Thoracic aorta (tissue), 2 donors: Measurements from ENCODE around the gene SYTL3. TPM values are rescaled to one million over a fixed set of nuclear protein-coding genes. Genes with fewer than 3 reads are reported as not detected.
"Not testable (repeated sequence)": the region's sequence is repeated elsewhere in the genome, so short reads cannot be mapped to it uniquely, and the experiment has no call there.

Experiments
- ATAC-seq: fragments of 150-250 bp; one replicate; pipeline ENCODE4 v1.8.0; 2017; ENCODE audit warnings: low read depth; ENCODE audit not compliant: insufficient number of reproducible peaks, low FRiP score
- DNase-seq: peaks from one replicate; pipeline ENCODE4 v3.0.0-alpha.2; 2020; ENCODE audit warnings: low spot score
- H3K27ac ChIP-seq, 2 donors: fragments of 200-600 bp; sonication (generic); 1 replicate in 1 of 2; 2 replicates in 1 of 2; pipeline ENCODE4 v1.5.1; 2016; ENCODE audit warnings: mild to moderate bottlenecking in 2 of 2, moderate library complexity in 2 of 2
- H3K27me3 ChIP-seq: fragments of 200-600 bp; sonication (generic); replicated peaks from 2 replicates; pipeline ENCODE4 v1.6.0; 2016; ENCODE audit warnings: mild to moderate bottlenecking; ENCODE audit not compliant: insufficient read depth
- H3K36me3 ChIP-seq: fragments of 200-600 bp; sonication (generic); one replicate; pipeline ENCODE4 v1.5.1; 2016
- H3K4me1 ChIP-seq, 2 donors: fragments of 200-600 bp; sonication (generic); 1 replicate in 1 of 2; 2 replicates in 1 of 2; pipeline versions ENCODE4 v1.5.1 to v1.6.0; 2016; ENCODE audit warnings: low read depth in 2 of 2, mild to moderate bottlenecking in 1 of 2; ENCODE audit not compliant: control insufficient read depth in 1 of 2
- H3K4me3 ChIP-seq: fragments of 200-600 bp; sonication (generic); 2 replicates; pipeline ENCODE4 v1.5.1; 2016; ENCODE audit warnings: mild to moderate bottlenecking
- H3K9me3 ChIP-seq: fragments of 200-600 bp; sonication (generic); 2 replicates; pipeline ENCODE4 v1.5.1; 2016
- total RNA-seq, 2 donors: library from RNA; depleted of rRNA; stranded (reverse); fragments of >200 nt; gene quantifications; one replicate each; pipeline versions ENCODE4 v1.1.0 to v1.2.3, GENCODE V29; 2016
- TF ChIP-seq, protein P1 (sequence below): fragments of 200-600 bp; sonication (generic); IDR thresholded peaks from one replicate; pipeline ENCODE4 v1.5.1; 2019; ENCODE audit warnings: antibody characterized with exemption

SYTL3 gene
- total RNA-seq, 2 donors from 2014 or later: 7.1 to 9.6 TPM

DNA sequence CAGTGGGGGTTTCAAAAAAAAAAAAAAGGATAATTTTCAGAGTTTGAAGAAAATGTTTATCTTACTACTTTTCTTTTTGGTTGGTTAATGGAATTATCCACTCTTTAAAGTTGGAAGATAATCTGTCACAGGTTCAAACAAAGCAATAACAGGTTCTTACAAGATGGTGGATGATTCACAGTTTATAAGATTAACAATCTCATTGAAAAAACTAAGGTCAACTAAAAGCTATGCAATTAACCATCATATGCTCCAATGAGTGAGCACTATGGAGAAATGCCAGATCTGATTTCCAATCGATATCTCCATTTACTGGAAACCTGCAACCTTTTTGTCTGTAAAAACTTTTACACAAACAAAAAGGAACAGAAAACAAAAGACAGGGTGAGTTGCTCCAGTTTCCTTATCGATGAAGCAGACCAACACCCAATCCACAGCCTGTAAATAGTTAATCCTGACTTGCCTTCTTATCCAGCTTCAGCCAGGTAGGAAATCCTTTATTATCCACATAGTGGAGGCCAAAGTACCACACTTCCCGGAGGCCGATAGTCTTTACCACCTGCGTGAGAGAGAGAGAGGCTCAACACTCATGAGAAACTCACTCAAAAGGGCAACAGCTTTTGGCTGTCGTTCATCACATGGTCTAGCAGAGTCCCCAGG, 136.9 kb downstream of the SYTL3 start:
- no peak for ATAC-seq
- no peaks in the 10 kb centered on the region for H3K9me3 ChIP-seq
- TF ChIP-seq, protein P1, sequence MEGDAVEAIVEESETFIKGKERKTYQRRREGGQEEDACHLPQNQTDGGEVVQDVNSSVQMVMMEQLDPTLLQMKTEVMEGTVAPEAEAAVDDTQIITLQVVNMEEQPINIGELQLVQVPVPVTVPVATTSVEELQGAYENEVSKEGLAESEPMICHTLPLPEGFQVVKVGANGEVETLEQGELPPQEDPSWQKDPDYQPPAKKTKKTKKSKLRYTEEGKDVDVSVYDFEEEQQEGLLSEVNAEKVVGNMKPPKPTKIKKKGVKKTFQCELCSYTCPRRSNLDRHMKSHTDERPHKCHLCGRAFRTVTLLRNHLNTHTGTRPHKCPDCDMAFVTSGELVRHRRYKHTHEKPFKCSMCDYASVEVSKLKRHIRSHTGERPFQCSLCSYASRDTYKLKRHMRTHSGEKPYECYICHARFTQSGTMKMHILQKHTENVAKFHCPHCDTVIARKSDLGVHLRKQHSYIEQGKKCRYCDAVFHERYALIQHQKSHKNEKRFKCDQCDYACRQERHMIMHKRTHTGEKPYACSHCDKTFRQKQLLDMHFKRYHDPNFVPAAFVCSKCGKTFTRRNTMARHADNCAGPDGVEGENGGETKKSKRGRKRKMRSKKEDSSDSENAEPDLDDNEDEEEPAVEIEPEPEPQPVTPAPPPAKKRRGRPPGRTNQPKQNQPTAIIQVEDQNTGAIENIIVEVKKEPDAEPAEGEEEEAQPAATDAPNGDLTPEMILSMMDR: no peak
- DNase-seq: no peak
- H3K4me3 ChIP-seq: no peak overlapping the region
- no peak overlapping the region for H3K27ac ChIP-seq
- peaks cover 43% of the 10 kb centered on the region for H3K36me3 ChIP-seq
- no peaks in the 10 kb centered on the region for H3K4me1 ChIP-seq
- H3K27me3 ChIP-seq: no peaks in the 10 kb centered on the region

DNA sequence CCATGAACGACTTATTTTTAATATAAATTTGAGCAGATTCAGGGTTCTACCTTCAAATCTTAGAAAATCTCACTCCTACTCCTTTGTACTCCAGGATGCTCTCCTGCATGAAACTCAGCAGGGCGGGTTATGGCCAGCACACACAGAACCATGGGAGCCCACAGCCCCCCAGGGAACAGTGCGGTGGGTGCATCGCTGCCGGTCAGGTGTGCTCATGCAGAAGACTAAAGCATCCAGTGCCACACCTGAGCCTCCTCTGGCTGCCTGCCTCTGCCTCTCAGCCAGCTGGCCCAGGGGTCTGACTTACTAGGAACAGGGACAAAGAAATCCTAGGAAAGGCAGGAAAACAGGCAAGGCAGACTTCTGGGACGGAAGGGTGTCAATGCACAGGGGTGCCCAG, 137.5 kb downstream of the SYTL3 start:
- TF ChIP-seq, protein P1: no peak
- no peak for ATAC-seq
- DNase-seq: no peak
- Histone ChIP-seq H3K36me3 (peaks cover 37% of the 10 kb centered on the region), H3K9me3 (no peaks in the 10 kb centered on the region), H3K4me1 (no peaks in the 10 kb centered on the region), H3K4me3 (no peak overlapping the region), H3K27me3 (no peaks in the 10 kb centered on the region), H3K27ac (no peak overlapping the region)

DNA sequence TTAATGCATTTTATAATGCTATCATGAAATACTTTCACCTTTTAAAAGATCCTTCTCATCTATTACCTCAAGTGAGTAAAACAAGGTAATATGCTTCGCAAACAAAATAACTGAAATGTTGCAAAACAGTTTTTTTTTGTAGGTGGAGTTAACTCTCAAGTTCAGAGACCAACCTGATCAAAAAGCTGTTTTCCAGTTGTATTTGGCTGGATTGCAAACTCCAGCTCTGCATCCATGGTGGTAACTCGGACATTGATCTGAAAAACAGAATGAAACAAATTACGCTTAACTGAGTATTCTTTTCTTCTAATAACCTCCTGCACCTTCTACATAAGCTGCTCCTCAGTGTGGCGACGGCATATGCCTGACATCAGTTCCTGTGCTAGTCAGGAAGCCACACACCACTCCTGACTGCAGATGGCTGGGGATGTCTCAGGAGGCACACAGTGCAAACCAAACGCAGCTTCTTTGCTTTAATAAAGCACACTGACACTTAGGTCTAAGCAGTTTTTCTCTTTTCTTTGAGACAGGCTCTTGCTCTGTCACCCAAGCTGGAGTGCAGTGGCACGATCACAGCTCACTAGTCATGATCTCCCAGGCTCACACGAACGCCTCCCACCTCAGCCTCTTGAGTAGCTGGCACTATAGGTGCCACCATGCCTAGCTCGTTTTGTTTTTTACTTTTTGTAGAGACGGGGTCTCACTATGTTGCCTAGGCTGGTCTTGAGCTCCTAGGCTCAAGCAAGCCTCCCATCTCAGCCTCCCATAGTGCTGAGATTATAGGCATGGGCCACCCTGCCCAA, 139.5 kb downstream of the SYTL3 start:
- H3K9me3 ChIP-seq: no peaks in the 10 kb centered on the region
- peaks cover 17% of the 10 kb centered on the region for H3K36me3 ChIP-seq
- no peak overlapping the region for H3K27ac ChIP-seq
- no peaks in the 10 kb centered on the region for H3K27me3 ChIP-seq
- no peaks in the 10 kb centered on the region for H3K4me1 ChIP-seq
- no peak overlapping the region for H3K4me3 ChIP-seq
- TF ChIP-seq, protein P1: no peak
- no peak for ATAC-seq
- DNase-seq: no peak

DNA sequence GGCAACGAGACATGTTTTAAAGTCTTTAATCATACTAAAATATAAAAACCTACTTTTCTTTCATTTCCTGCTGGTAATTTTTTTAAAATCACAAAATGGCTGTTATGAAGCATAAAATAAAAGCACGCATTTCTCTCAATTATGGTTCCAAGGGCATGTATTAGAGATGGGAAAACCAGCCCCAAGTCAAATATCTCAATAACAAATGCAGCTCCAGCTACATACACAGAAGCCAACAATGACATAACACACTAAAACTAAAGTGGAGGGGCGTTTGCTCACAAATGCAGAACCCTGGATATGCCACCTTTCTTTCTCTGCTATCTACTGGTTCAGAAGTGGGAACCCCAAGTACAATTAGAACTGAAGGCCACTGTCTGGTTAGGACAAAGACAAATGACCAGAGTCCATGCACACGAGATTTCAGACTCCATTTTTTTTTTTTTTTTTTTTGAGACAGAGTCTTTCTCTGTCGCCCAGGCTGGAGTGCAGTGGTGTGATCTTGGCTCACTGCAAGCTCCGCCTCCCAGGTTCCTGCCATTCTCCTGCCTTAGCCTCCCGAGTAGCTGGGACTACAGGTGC, 141.5 kb downstream of the SYTL3 start:
- Histone ChIP-seq H3K36me3 (peaks cover 5% of the 10 kb centered on the region), H3K27ac (no peak overlapping the region), H3K4me1 (no peaks in the 10 kb centered on the region), H3K27me3 (no peaks in the 10 kb centered on the region), H3K9me3 (no peaks in the 10 kb centered on the region), H3K4me3 (no peak overlapping the region)
- TF ChIP-seq, protein P1: no peak
- ATAC-seq (no peak), DNase-seq (no peak)

DNA sequence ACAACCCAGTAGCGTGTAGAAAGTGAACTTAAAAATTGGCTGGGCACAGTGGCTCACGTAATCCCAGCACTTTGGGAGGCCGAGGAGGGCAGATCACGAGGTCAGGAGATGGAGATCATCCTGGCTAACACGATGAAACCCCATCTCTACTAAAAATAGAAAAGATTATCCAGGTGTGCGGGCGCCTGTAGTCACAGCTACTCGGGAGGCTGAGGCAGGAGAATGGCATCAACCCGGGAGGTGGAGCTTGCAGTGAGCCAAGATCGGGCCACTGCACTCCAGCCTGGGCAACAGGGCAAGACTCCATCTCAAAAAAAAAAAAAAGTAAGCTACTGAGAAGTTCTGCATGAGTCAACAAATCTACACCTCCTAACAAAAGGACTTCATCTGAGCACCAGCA, 142.7 kb downstream of the SYTL3 start:
- ATAC-seq, H3K4me1 ChIP-seq: not testable (repeated sequence)

More for the DNA sequence above, 142.7 kb downstream of the SYTL3 start:
- H3K36me3 ChIP-seq, H3K9me3 ChIP-seq, DNase-seq, H3K27ac ChIP-seq, H3K4me3 ChIP-seq, H3K27me3 ChIP-seq: not testable (repeated sequence)
